ENCODE results near the gene KLHL12. TPM values are rescaled to one million over a fixed set of nuclear protein-coding genes. Genes with fewer than 3 reads are reported as not detected.

KLHL12 gene
- total RNA-seq, 1 experiment from 2014 or later = 33.8 TPM

DNA sequence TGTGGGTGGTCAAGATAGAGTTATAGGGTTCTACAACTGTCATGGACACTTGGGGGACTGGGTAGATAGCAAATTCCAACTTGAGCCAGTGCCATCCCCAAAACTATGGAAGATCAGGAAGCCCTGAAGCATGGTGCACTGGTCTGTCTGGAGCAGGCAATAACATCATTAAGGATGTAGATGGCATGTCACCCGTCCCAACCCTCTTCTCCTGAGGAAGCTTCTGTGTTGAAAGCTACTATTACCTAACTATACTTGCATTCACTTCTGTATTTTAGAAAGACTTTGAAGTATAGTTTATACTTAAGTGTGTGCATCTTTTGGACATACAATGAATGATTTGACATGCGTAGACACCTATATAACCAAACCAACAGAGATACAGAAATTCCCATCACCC lies 71.0 kb downstream of the KLHL12 start (continued):
- TF ChIP-seq, protein P1, sequence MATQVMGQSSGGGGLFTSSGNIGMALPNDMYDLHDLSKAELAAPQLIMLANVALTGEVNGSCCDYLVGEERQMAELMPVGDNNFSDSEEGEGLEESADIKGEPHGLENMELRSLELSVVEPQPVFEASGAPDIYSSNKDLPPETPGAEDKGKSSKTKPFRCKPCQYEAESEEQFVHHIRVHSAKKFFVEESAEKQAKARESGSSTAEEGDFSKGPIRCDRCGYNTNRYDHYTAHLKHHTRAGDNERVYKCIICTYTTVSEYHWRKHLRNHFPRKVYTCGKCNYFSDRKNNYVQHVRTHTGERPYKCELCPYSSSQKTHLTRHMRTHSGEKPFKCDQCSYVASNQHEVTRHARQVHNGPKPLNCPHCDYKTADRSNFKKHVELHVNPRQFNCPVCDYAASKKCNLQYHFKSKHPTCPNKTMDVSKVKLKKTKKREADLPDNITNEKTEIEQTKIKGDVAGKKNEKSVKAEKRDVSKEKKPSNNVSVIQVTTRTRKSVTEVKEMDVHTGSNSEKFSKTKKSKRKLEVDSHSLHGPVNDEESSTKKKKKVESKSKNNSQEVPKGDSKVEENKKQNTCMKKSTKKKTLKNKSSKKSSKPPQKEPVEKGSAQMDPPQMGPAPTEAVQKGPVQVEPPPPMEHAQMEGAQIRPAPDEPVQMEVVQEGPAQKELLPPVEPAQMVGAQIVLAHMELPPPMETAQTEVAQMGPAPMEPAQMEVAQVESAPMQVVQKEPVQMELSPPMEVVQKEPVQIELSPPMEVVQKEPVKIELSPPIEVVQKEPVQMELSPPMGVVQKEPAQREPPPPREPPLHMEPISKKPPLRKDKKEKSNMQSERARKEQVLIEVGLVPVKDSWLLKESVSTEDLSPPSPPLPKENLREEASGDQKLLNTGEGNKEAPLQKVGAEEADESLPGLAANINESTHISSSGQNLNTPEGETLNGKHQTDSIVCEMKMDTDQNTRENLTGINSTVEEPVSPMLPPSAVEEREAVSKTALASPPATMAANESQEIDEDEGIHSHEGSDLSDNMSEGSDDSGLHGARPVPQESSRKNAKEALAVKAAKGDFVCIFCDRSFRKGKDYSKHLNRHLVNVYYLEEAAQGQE (IDR thresholded peaks at IDR 0.05; ENCODE audit: low read depth) = no peak
- TF ChIP-seq ZFX (IDR thresholded peaks at IDR 0.05) = no peak

DNA sequence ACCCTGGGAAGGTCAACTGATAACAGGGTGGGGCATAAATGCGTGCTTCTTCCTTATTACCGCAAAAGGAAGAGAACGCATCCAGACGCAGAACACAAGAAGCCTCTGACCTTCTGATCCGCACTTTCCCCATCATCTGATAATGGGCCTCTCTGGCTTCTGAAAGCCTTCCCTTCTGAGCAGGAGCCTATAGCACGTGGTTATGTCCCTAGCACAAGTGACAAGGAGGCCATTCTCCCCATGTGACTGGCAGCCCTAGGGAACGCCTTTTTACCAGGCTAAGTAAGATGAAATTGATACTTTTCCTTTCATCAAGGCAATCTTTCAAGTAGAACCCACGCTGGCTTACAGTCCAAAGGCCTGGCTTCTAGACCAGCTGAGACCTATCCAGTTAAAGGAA lies 72.2 kb downstream of the KLHL12 start:
- no TSS peak for BruUV-seq (replicated peaks)
- ChIA-PET POLR2A (no interaction called here), RAD21 (ENCODE audit: low non-redundant PET in 1 of 2, low total read pairs in 2 of 2, uncharacterized antibody in 2 of 2, unreplicated experiment in 2 of 2) (no interaction called here), CTCF (no interaction called here)
- no peaks in the 10 kb centered on the region for H4K20me1 ChIP-seq (ENCODE audit: insufficient read depth)
- no peak for DNase-seq (ENCODE audit: low read depth, low spot score)
- no peak overlapping the region for H3K4me3 ChIP-seq (replicated peaks in 1 of 2; ENCODE audit: low read depth in 1 of 2, low read length in 2 of 2)
- intact Hi-C loops (cut with micrococcal nuclease) = loop anchor here (5.0 kb wide), 3 partner anchors 42 to 533 kb away; partner anchors contain the start of gene PCAT6
- no peaks in the 10 kb centered on the region for H3K36me3 ChIP-seq (ENCODE audit: control insufficient read depth in 1 of 2, insufficient read depth in 2 of 2, low read length in 2 of 2)
- ATAC-seq = no peak
- TF ChIP-seq CEBPB (IDR thresholded peaks at IDR 0.05; ENCODE audit: low read depth) (no peak), POLR2AphosphoS5 (IDR thresholded peaks at IDR 0.05; ENCODE audit: low read depth, low read length) (no peak), EGR1 (IDR thresholded peaks at IDR 0.05; ENCODE audit: low read depth) (no peak), ZNF274 (IDR thresholded peaks at IDR 0.05; ENCODE audit: low read depth, low read length) (no peak), JUND (IDR thresholded peaks at IDR 0.05) (no peak), ELF1 (IDR thresholded peaks at IDR 0.05; ENCODE audit: borderline replicate concordance, low read depth) (no peak), SIN3A (IDR thresholded peaks at IDR 0.05; ENCODE audit: low read depth) (no peak), SRF (IDR thresholded peaks at IDR 0.05; ENCODE audit: low read depth) (no peak), CBX3 (IDR thresholded peaks at IDR 0.05; ENCODE audit: low read depth) (no peak), ZFX (IDR thresholded peaks at IDR 0.05) (no peak), RAD21 (IDR thresholded peaks at IDR 0.05; ENCODE audit: low read depth) (no peak), EZH2 (IDR thresholded peaks at IDR 0.05) (no peak), FOSL1 (IDR thresholded peaks at IDR 0.05; ENCODE audit: low read depth) (no peak)
- TF ChIP-seq, protein P2, sequence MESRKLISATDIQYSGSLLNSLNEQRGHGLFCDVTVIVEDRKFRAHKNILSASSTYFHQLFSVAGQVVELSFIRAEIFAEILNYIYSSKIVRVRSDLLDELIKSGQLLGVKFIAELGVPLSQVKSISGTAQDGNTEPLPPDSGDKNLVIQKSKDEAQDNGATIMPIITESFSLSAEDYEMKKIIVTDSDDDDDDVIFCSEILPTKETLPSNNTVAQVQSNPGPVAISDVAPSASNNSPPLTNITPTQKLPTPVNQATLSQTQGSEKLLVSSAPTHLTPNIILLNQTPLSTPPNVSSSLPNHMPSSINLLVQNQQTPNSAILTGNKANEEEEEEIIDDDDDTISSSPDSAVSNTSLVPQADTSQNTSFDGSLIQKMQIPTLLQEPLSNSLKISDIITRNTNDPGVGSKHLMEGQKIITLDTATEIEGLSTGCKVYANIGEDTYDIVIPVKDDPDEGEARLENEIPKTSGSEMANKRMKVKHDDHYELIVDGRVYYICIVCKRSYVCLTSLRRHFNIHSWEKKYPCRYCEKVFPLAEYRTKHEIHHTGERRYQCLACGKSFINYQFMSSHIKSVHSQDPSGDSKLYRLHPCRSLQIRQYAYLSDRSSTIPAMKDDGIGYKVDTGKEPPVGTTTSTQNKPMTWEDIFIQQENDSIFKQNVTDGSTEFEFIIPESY (IDR thresholded peaks at IDR 0.05; ENCODE audit: extremely low read depth, insufficient replicate concordance, low read length) = no peak
- TF ChIP-seq, protein P3, sequence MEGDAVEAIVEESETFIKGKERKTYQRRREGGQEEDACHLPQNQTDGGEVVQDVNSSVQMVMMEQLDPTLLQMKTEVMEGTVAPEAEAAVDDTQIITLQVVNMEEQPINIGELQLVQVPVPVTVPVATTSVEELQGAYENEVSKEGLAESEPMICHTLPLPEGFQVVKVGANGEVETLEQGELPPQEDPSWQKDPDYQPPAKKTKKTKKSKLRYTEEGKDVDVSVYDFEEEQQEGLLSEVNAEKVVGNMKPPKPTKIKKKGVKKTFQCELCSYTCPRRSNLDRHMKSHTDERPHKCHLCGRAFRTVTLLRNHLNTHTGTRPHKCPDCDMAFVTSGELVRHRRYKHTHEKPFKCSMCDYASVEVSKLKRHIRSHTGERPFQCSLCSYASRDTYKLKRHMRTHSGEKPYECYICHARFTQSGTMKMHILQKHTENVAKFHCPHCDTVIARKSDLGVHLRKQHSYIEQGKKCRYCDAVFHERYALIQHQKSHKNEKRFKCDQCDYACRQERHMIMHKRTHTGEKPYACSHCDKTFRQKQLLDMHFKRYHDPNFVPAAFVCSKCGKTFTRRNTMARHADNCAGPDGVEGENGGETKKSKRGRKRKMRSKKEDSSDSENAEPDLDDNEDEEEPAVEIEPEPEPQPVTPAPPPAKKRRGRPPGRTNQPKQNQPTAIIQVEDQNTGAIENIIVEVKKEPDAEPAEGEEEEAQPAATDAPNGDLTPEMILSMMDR (IDR thresholded peaks at IDR 0.05 in 2 of 3, conservative IDR thresholded peaks at IDR 0.05 in 1 of 3; ENCODE audit: borderline replicate concordance in 1 of 3, insufficient read depth in 1 of 3, low read depth in 2 of 3, low read length in 2 of 3) = no peak
- TF ChIP-seq, protein P4, sequence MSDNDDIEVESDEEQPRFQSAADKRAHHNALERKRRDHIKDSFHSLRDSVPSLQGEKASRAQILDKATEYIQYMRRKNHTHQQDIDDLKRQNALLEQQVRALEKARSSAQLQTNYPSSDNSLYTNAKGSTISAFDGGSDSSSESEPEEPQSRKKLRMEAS (IDR thresholded peaks at IDR 0.05) = no peak
- TF ChIP-seq, protein P5, sequence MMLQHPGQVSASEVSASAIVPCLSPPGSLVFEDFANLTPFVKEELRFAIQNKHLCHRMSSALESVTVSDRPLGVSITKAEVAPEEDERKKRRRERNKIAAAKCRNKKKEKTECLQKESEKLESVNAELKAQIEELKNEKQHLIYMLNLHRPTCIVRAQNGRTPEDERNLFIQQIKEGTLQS (IDR thresholded peaks at IDR 0.05) = no peak
- no peak overlapping the region for H3K4me2 ChIP-seq (ENCODE audit: low read length)
- no peaks in the 10 kb centered on the region for H3K9me2 ChIP-seq (ENCODE audit: insufficient read depth)
- no peak overlapping the region for H3K9ac ChIP-seq (ENCODE audit: low read length)
- no peak overlapping the region for H3K27ac ChIP-seq (ENCODE audit: low read depth, low read length)
- H2AFZ ChIP-seq (ENCODE audit: low read depth, low read length, poor library complexity, severe bottlenecking) = no peak overlapping the region
- no peaks in the 10 kb centered on the region for H3K27me3 ChIP-seq (ENCODE audit: insufficient read depth, low read length)
- H3K9me3 ChIP-seq (ENCODE audit: control insufficient read depth in 1 of 2, insufficient read depth in 1 of 2, low read depth in 1 of 2, low read length in 2 of 2) = no peaks in the 10 kb centered on the region
- peaks cover 0 to 4% of the 10 kb centered on the region in 2 experiments; a peak in 2 of 4 replicates for H3K4me1 ChIP-seq (ENCODE audit: control insufficient read depth in 1 of 2, insufficient read depth in 2 of 2, low read length in 2 of 2)
- no peaks in the 10 kb centered on the region for H3K79me2 ChIP-seq (ENCODE audit: insufficient read depth, low read length)
